ENCODE measurements around the gene TRANK1.

DNA sequence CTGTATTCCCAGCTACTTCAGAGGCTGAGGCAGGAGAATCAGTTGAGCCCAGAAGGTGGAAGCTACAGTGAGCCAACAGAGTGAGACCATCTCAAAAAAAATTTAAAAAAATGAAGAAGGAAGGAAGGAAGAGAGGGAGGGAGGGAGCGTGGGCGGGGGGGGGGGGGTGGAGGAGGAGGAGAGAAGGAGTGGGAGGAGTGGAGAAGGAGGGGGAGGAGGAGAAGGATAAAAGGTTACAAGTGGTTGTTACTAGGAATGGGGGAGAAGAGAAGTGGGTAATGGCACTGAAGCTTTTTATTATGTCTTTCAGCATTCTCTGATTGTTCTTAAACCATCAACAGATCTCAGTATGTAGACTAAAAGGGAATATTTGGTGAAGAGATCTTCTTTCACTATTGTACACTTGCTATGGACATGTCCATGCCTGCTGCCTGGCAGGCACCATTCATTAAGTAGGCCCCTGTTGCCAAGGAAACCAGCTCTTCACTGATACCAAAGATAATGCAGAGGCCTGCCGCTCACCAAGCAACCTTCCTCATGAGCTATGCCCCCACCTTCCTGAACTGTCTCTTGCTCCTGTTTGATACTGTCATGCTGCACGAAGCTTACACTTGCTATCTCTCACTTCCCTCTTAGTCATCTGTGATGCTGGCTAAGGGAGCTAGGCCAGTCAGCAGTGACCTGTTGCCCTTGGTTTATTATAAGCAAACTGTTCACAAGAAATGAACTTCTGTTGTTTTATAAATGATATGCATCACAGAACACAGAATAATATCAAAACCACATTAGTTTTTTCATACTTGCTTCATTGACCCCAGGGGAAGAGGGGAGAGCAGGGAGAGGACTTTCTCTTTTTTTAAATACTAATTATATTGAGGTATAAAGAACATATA, 24.9 kb upstream of the TRANK1 start:
- TF ChIP-seq CTCF (IDR thresholded peaks at IDR 0.05) (no peak), POLR2A (IDR thresholded peaks at IDR 0.05) (no peak), POLR2AphosphoS5 (IDR thresholded peaks at IDR 0.05) (no peak)

Measured in upper lobe of left lung (tissue), 4 donors.